HG02798 (cell line): Measurements from ENCODE around the gene ITGA2B.
"Not testable (repeated sequence)": the region's sequence is repeated elsewhere in the genome, so short reads cannot be mapped to it uniquely, and the experiment has no call there.

Experiments used
- ATAC-seq: cut with Tn5 transposase; IDR thresholded peaks from one replicate; pipeline ENCODE4 v1.9.1; 2021; ENCODE audit warnings: mild to moderate bottlenecking; ENCODE audit not compliant: unreplicated experiment, poor library complexity

ITGA2B gene

GRCh38 chr17:44353672-44354331 lies 35.6 kb downstream of the ITGA2B start:
- ATAC-seq = no peak

GRCh38 chr17:44352828-44353671 lies 36.4 kb downstream of the ITGA2B start:
- no peak for ATAC-seq

GRCh38 chr17:44351961-44352827 lies 37.3 kb downstream of the ITGA2B start:
- no peak for ATAC-seq

GRCh38 chr17:44351464-44351863 lies 38.0 kb downstream of the ITGA2B start:
- no peak for ATAC-seq

- ATAC-seq = no peak
These were observed 38.7 kb downstream of the ITGA2B start for GRCh38 chr17:44350733-44351226.

- no peak for ATAC-seq
These were observed 39.8 kb downstream of the ITGA2B start for GRCh38 chr17:44349553-44350070.

- ATAC-seq = no peak
These were observed 40.5 kb downstream of the ITGA2B start for GRCh38 chr17:44348988-44349364.

- ATAC-seq = peak; percentile 34
These were observed 41.0 kb downstream of the ITGA2B start for GRCh38 chr17:44348234-44348987.

GRCh38 chr17:44347206-44348055 lies 42.0 kb downstream of the ITGA2B start:
- ATAC-seq = not testable (repeated sequence)

- no peak for ATAC-seq
These were observed 43.2 kb downstream of the ITGA2B start for GRCh38 chr17:44346064-44346844.

GRCh38 chr17:44345454-44346026 lies 43.9 kb downstream of the ITGA2B start:
- ATAC-seq = peak; percentile 8

GRCh38 chr17:44344939-44345453 lies 44.5 kb downstream of the ITGA2B start, which contains the start of gene GRN:
GRN (plus strand) TSS chr17:44345302; CDS start chr17:44349165, 3,863 bp downstream.
- peak; percentile 76 for ATAC-seq

- ATAC-seq = no peak
These were observed 45.8 kb downstream of the ITGA2B start for GRCh38 chr17:44343510-44344209.

- ATAC-seq = not testable (repeated sequence)
These were observed 48.9 kb downstream of the ITGA2B start for GRCh38 chr17:44340553-44340952.

GRCh38 chr17:44338702-44339101 lies 50.7 kb downstream of the ITGA2B start:
- ATAC-seq = no peak

GRCh38 chr17:44335968-44336367 lies 53.5 kb downstream of the ITGA2B start:
- ATAC-seq = no peak

- ATAC-seq = no peak
These were observed 53.9 kb downstream of the ITGA2B start for GRCh38 chr17:44335564-44335963.
